Fibroblast of pulmonary artery (primary cell): Measurements from ENCODE around the gene TMEM88.

Experiments
- DNase-seq: peaks from one replicate; pipeline ENCODE4 v3.0.0-alpha.2; 2010; ENCODE audit warnings: low read depth
- H3K4me3 ChIP-seq: replicated peaks from 2 replicates; pipeline ENCODE4 v1.5.1; 2011; ENCODE audit warnings: low read depth, mild to moderate bottlenecking, control low read depth, low read length, moderate library complexity
- CTCF ChIP-seq: IDR thresholded peaks from 2 replicates; pipeline ENCODE4 v1.5.1; 2011; ENCODE audit warnings: mild to moderate bottlenecking, control low read depth, low read length, inconsistent platforms; ENCODE audit errors: missing control alignments

The TMEM88 gene

GRCh38 chr17:7864995-7865650 lies 10.3 kb downstream of the TMEM88 start:
- H3K4me3 ChIP-seq: no peak overlapping the region
- TF ChIP-seq CTCF: no peak
- no peak for DNase-seq

GRCh38 chr17:7867881-7868329 lies 13.0 kb downstream of the TMEM88 start:
- TF ChIP-seq CTCF: no peak
- DNase-seq: no peak
- no peak overlapping the region for H3K4me3 ChIP-seq

GRCh38 chr17:7873051-7873450 lies 18.2 kb downstream of the TMEM88 start:
- no peak for TF ChIP-seq CTCF
- peak; percentile 23 for DNase-seq
- no peak overlapping the region for H3K4me3 ChIP-seq

- no peak for DNase-seq
- TF ChIP-seq CTCF: no peak
- no peak overlapping the region for H3K4me3 ChIP-seq
These were observed 21.0 kb downstream of the TMEM88 start for GRCh38 chr17:7875804-7876370.

GRCh38 chr17:7878234-7878633 lies 23.4 kb downstream of the TMEM88 start:
- TF ChIP-seq CTCF: no peak
- DNase-seq: no peak
- H3K4me3 ChIP-seq: no peak overlapping the region

GRCh38 chr17:7880076-7880868 lies 25.4 kb downstream of the TMEM88 start:
- no peak for TF ChIP-seq CTCF
- no peak for DNase-seq

More at GRCh38 chr17:7880076-7880868, 25.4 kb downstream of the TMEM88 start:
- H3K4me3 ChIP-seq: no peak overlapping the region
